ENCODE data around the gene PRR23C.

PRR23C gene

DNA sequence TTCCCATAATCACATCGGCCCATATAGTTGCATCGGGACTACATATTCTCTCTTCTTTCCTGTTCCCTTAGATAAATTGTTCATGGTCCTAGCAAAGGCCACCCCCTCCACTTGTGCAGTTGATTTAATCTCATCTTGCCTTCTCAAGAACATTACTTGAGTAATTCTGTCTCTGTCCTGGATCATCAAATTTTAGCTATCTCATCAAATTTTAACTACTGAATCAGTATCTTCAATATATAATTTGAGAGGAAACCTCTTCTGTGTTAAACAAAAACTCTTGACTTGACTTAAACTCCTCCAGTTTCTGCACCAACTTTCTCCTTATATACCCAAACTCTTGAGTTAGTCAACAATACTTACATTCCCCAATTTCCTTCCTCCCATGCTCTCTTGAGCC, 19.7 kb downstream of the PRR23C start:
- in situ Hi-C loops (cut with HindIII; ENCODE audit: low sequenced_read_pairs), result no loop called here
- DNase-seq (ENCODE audit: low read depth), result no peak
- TF ChIP-seq, protein P1, sequence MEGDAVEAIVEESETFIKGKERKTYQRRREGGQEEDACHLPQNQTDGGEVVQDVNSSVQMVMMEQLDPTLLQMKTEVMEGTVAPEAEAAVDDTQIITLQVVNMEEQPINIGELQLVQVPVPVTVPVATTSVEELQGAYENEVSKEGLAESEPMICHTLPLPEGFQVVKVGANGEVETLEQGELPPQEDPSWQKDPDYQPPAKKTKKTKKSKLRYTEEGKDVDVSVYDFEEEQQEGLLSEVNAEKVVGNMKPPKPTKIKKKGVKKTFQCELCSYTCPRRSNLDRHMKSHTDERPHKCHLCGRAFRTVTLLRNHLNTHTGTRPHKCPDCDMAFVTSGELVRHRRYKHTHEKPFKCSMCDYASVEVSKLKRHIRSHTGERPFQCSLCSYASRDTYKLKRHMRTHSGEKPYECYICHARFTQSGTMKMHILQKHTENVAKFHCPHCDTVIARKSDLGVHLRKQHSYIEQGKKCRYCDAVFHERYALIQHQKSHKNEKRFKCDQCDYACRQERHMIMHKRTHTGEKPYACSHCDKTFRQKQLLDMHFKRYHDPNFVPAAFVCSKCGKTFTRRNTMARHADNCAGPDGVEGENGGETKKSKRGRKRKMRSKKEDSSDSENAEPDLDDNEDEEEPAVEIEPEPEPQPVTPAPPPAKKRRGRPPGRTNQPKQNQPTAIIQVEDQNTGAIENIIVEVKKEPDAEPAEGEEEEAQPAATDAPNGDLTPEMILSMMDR (IDR thresholded peaks at IDR 0.05; ENCODE audit: low read depth, low read length, missing control alignments), result no peak
- H3K4me3 ChIP-seq (ENCODE audit: low read depth, low read length), result no peak overlapping the region

DNA sequence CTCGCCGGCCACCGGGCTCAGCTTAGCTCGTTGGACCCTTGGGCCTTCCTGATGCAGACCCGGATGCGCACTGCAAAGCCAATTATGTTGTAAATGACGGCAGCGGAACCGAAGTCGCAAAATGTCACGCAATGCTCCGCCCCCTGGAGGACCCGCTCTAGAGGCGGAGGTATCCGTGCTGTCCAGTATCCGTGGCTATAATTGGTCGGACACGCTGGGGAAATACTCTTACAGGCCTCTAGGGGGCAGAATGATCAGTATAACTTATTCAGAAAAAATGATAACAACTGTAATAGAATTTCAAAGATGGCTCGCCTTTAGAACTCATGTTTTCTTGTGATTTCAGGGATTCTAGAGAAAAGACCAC, 23.8 kb downstream of the PRR23C start, which contains the start of gene PRR23B:
PRR23B (minus strand) TSS at position 59 of the 367 bp plus-strand sequence. CDS start 265 bp downstream, outside the sequence.
- TF ChIP-seq, protein P1 (IDR thresholded peaks at IDR 0.05; ENCODE audit: low read depth, low read length, missing control alignments), result no peak
- DNase-seq (ENCODE audit: low read depth), result no peak
- H3K4me3 ChIP-seq (ENCODE audit: low read depth, low read length), result no peak within 1 kb of the TSS
- in situ Hi-C loops (cut with HindIII; ENCODE audit: low sequenced_read_pairs), result no loop called here

DNA sequence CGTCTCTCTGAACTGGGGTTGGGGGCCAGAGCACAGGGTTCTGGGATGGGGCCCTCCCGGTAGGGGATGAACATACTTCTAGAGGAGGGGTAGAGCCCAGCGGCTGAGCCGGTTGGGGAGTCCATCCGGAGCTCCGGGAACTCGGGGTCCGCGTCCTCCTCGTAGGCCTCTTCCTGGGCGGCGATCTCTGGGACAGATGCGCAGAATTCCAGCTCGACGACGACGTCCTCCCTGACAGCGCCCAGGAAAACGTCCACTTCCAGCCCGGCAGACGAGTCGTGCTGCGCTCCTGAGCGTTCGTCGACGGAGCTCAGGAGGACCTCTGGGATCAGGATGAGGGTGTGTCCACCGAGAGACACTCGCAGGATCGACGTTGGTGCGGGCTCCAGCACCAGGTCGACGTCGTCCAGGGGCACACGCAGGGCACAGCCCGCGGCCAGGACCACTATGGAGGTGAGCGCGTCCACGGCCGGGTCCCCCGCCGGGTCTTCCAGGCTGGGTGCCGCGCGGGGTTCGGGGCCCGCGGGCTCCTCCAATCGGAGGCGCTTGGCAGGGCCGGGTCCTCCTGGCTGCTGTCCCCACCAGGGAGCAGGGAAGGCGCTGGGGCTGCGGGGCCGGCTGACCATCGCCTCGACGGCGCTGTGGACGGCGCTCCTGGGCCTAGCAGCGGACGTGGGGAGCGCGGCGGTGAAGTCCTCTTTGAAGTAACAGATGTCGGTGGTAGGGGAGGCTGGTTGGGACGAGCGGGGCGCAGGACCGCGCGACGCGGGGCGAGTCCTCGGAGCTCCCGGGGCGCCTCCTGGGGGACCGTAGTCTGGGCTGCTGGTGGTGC, 24.4 kb downstream of the PRR23C start:
- TF ChIP-seq, protein P1 (IDR thresholded peaks at IDR 0.05; ENCODE audit: low read depth, low read length, missing control alignments), result no peak
- in situ Hi-C loops (cut with HindIII; ENCODE audit: low sequenced_read_pairs), result no loop called here
- no peak overlapping the region for H3K4me3 ChIP-seq (ENCODE audit: low read depth, low read length)
- no peak for DNase-seq (ENCODE audit: low read depth)

DNA sequence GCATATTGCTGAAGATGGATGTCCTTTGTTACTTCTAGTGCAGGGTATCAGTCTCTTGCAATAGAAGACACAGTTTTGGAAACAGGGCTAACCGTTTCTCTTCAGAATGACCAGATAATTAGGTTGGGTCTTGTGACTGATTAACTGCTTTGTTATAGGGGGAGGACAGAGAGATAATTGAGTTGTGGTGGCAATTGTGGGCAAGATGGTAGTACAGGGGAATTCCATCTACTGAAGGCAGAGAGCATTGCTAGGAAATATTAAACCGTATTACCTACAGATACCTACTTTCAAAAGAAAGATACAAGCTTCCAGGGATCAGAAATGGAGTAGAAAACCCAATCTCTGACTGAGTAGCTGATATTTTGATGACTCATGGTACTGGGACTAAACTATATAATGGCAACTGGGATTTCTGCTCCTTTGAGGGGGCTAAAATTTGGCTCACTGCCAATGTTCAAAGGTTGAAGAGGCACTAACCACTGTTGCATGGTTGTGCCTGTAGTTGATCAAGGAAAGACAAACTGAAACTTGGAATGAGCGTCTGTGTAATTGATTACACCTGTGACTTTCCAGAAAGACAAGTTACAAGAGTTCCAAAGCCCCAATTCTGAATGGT, 28.2 kb downstream of the PRR23C start:
- TF ChIP-seq, protein P1 (IDR thresholded peaks at IDR 0.05; ENCODE audit: low read depth, low read length, missing control alignments), result no peak
- DNase-seq (ENCODE audit: low read depth), result no peak
- no peak overlapping the region for H3K4me3 ChIP-seq (ENCODE audit: low read depth, low read length)
- in situ Hi-C loops (cut with HindIII; ENCODE audit: low sequenced_read_pairs), result no loop called here

DNA sequence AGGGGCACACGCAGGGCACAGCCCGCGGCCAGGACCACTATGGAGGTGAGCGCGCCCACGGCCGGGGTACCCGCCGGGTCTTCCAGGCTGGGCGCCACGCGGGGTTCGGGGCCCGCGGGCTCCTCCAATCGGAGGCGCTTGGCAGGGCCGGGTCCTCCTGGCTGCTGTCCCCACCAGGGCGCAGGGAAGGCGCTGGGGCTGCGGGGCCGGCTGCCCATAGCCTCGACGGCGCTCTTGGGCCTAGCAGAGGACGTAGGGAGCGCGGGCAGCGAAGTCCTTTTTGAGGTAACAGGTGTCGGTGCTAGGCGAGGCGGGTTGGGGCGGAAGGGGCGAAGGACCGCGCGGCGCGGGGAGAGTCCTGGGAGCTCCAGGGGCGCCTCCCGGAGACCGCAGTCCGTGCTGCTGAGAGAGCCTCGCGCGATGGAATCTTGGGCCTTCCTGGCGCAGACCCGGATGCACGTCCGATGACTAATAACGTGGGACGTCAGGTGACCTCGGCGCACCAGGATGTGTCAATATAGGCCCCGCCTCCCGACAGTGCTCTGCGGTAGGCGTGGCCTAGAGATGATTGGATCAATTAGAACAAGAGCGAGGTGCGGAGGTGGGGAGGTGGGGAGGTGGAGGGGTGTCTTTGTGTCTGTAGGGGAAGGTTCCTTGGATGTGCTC, 38.5 kb downstream of the PRR23C start, which contains the start of gene PRR23A:
PRR23A (minus strand) TSS at position 218 of the 666 bp plus-strand sequence; CDS start at position 218, 0 bp downstream.
- in situ Hi-C loops (cut with HindIII; ENCODE audit: low sequenced_read_pairs), result no loop called here
- TF ChIP-seq, protein P1 (IDR thresholded peaks at IDR 0.05; ENCODE audit: low read depth, low read length, missing control alignments), result no peak
- no peak for DNase-seq (ENCODE audit: low read depth)
- no peak within 1 kb of the TSS for H3K4me3 ChIP-seq (ENCODE audit: low read depth, low read length)

DNA sequence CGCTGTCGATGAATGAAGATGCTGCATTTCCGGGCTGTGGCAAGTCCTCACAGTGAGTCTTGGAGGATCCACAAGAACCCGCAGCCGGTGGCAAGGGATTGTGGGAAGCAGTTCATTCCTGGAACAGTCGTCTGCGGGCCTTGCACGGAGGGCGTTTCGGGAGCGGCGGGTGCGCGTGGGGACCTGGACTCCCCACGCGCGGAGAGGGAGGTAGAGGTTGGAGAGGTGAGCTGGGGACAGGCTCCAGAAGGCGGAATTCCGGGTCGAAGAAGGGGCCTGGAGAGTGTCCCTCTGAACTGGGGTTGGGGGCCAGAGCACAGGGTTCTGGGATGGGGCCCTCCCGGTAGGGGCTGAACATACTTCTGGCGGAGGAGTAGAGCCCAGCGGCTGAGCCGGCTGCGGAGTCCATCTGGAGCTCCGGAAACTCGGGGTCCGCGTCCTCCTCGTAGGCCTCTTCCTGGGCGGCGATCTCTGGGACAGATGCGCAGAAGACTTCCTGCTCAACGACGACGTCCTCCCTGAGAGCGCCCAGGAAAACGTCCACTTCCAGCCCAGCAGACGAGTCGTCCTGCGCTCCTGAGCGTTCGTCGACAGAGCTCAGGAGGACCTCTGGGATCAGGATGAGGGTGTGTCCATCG, 39.2 kb downstream of the PRR23C start:
- TF ChIP-seq, protein P1 (IDR thresholded peaks at IDR 0.05; ENCODE audit: low read depth, low read length, missing control alignments), result no peak
- in situ Hi-C loops (cut with HindIII; ENCODE audit: low sequenced_read_pairs), result no loop called here
- H3K4me3 ChIP-seq (ENCODE audit: low read depth, low read length), result no peak overlapping the region
- DNase-seq (ENCODE audit: low read depth), result no peak
